ENCODE results near the gene ABCA7. TPM values are rescaled to one million over a fixed set of nuclear protein-coding genes. Genes with fewer than 3 reads are reported as not detected.

Gene ABCA7
- total RNA-seq, 3 donors from 2014 or later = 23.5 to 25.6 (median 25.6) TPM

DNA sequence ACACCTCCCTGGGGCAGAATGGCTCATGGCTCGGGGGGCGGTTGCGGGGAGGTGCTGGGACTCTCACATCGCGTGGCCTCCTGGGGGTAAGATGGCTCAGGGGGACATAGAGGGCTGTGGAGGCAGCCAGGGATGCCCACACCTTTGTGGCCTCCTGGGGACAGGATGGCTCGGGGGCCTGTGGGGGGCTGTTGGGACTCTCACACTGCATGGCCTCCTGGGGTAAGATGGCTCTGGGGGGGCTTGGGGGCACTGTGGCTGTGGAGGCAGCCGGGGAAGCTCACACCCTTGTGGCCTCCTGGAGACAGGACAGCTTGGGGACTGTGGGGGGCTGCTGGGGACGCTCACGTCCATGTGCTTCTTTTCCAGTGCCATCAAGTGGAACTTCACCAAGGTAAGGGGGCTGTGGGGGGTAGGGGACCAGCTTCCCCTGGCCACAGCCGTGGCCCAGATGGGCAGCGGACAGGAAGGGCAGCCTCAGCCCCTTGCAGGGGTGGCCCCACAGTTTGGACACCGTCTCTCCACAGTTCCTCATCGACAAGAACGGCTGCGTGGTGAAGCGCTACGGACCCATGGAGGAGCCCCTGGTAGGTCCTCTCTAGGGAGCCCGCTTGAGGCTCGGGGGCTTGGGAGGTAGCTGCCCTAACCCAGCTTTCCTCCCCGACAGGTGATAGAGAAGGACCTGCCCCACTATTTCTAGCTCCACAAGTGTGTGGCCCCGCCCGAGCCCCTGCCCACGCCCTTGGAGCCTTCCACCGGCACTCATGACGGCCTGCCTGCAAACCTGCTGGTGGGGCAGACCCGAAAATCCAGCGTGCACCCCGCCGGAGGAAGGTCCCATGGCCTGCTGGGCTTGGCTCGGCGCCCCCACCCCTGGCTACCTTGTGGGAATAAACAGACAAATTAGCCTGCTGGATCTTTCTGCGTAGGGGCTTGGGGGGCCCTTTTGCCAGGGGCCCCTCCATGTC is 66.2 kb downstream of the ABCA7 start:
- DNase-seq (peak in 1 of 3 donors; percentile 46), ATAC-seq (no peak)
- no peak overlapping the region for H3K4me3 ChIP-seq
- peaks cover 5% of the 10 kb centered on the region for H3K36me3 ChIP-seq (ENCODE audit: low read depth)
- TF ChIP-seq, protein P1, sequence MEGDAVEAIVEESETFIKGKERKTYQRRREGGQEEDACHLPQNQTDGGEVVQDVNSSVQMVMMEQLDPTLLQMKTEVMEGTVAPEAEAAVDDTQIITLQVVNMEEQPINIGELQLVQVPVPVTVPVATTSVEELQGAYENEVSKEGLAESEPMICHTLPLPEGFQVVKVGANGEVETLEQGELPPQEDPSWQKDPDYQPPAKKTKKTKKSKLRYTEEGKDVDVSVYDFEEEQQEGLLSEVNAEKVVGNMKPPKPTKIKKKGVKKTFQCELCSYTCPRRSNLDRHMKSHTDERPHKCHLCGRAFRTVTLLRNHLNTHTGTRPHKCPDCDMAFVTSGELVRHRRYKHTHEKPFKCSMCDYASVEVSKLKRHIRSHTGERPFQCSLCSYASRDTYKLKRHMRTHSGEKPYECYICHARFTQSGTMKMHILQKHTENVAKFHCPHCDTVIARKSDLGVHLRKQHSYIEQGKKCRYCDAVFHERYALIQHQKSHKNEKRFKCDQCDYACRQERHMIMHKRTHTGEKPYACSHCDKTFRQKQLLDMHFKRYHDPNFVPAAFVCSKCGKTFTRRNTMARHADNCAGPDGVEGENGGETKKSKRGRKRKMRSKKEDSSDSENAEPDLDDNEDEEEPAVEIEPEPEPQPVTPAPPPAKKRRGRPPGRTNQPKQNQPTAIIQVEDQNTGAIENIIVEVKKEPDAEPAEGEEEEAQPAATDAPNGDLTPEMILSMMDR (IDR thresholded peaks at IDR 0.05) = no peak
- H3K4me1 ChIP-seq (ENCODE audit: low read depth) = peaks cover 21% of the 10 kb centered on the region
- no peaks in the 10 kb centered on the region for H3K9me3 ChIP-seq
- intact Hi-C loops (cut with DNase I, micrococcal nuclease) = no loop called here

DNA sequence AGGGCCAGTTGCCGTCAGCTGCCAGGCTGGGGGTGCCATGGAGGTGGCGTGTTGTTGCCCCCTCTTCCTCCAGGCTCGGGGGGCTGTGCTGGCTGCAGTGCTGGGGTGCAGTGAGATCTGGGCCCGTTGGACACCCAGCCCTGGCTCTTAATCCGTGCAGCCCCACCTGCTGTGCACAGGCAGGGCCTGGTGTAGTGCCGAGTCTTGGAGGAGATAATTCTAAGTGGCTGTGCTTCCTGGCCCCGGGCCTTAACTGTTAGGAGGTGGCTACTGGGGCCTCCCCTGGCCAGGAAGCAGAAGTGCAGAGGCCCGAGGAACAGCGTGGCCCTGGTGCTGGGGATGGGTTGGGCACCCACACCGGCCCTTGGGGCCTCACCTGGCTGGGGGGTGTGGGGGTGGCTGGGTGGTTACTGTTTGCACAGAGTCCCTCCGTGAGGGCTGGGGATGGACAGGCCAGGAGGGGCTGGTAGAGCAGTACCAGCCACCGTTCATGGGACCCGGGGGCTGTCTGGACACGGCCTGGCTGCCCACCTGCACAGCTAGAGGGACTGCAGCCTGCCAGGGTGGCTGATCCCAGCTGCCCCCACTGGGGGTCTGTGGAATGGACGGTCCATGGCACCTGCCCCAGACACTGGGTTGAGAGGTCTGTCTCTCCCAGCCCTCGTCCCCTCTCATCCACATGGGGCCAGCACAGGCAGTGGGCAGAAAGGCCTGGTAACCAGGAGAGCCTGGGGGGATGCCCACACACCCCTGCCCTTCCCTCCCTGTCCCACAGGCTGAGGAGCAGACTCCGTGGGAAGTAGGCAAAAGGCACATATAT is 67.1 kb downstream of the ABCA7 start:
- Histone ChIP-seq H3K36me3 (ENCODE audit: low read depth) (peaks cover 5% of the 10 kb centered on the region), H3K4me3 (no peak overlapping the region), H3K9me3 (no peaks in the 10 kb centered on the region), H3K4me1 (ENCODE audit: low read depth) (peaks cover 21% of the 10 kb centered on the region)
- ATAC-seq (no peak), DNase-seq (peak in 1 of 3 donors; percentile 38)
- intact Hi-C loops (cut with DNase I, micrococcal nuclease) = no loop called here
- TF ChIP-seq, protein P1 (IDR thresholded peaks at IDR 0.05) = no peak

DNA sequence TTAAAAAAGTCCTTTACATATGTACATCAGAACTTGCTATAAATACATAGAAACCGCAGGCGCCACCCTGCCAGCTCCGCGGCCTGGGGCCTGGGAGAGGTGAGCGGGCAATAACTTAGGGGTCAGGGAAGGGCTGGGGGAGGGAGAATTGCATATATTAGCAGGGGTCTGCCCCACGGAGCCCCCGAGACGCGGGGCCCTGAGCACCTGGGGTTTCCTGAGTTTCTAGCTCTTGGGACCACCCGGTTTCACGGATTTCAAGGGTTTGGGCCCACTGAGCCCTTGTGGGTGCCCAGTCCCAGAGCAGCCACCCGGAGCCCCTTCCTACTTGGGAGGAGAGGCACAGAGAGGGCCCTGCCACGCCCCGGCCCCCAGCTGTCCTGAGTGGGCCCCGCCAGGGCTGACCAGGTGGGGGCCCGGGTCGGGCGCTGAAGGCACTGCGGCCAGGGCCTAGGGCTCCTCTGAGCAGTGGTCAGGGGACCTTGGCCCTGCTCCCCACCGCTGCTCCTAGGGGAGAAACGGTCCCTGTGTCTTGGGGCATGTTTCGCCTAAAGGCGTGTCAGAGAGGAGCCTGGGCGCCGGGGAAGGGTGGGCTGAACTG is 67.9 kb downstream of the ABCA7 start:
- intact Hi-C loops (cut with DNase I, micrococcal nuclease) = no loop called here
- ATAC-seq = no peak
- Histone ChIP-seq H3K4me3 (no peak overlapping the region), H3K9me3 (no peaks in the 10 kb centered on the region), H3K4me1 (ENCODE audit: low read depth) (peaks cover 20% of the 10 kb centered on the region), H3K36me3 (ENCODE audit: low read depth) (peaks cover 5% of the 10 kb centered on the region)
- TF ChIP-seq, protein P1 (IDR thresholded peaks at IDR 0.05) = no peak
- peak in 1 of 3 donors; percentile 34 for DNase-seq

DNA sequence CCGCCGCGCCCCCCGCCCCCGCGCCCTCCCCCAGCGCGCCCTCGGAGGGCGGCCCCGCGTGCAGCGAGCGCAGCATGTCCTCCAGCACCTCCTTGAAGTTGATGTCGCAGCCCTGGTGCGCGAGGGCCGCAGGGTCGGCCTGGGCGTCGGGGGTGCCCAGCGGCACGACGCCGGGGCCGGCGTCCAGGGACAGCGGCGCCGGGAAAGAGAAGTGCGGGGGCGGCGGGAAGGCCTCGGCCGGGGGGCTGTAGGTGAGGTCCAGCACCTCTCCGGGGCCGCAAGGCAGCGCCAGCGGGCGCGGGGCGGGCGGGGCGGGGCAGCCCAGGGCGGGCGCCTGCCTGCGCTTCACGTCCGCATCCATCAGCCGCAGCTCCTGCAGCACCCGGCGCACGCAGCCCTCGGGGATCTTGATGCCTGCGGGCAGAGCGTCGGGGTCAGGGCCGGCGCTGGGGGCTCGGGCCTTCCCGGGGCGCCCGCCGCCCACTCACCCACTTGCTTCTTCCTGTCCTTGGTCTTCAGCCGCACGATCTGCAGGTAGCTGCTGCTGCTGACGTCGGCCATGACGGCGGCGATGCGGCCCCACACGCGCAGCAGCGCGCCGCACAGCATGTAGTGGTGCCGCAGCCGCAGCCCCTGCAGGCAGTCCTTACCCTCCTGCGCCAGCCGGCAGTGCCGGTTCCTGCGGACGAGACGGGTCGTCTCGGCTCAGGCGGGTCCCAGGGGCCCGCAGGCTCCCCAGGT is 68.6 kb downstream of the ABCA7 start:
- intact Hi-C loops (cut with DNase I, micrococcal nuclease) = no loop called here
- TF ChIP-seq, protein P1 (IDR thresholded peaks at IDR 0.05) = no peak
- H3K36me3 ChIP-seq (ENCODE audit: low read depth) = peaks cover 5% of the 10 kb centered on the region

More for the DNA sequence above, 68.6 kb downstream of the ABCA7 start:
- H3K4me3 ChIP-seq = no peak overlapping the region
- peak in 1 of 3 donors; percentile 36 for DNase-seq
- H3K4me1 ChIP-seq (ENCODE audit: low read depth) = peaks cover 14% of the 10 kb centered on the region
- no peak for ATAC-seq
- no peaks in the 10 kb centered on the region for H3K9me3 ChIP-seq

Measured in mucosa of descending colon (tissue), 3 donors.